Measurements from ENCODE around the gene RRM2. TPM values are rescaled to one million over a fixed set of nuclear protein-coding genes. Genes with fewer than 3 reads are reported as not detected.

Gene RRM2
- total RNA-seq, 1 experiment from 2014 or later = 330 TPM

GRCh38 chr2:10129490-10129889 lies 7.0 kb downstream of the RRM2 start:
- ChIA-PET CTCF (interaction anchor here (2.4 kb wide), 1 partner anchor 280 kb away, joined by 7 read pairs; no protein-coding TSS in a partner anchor), POLR2A (interaction anchor here (0.6 to 1.2 kb wide), 2 partner anchors 18 to 160 kb away, joined by 3 read pairs; no protein-coding TSS in a partner anchor)
- intact Hi-C loops (cut with micrococcal nuclease) = loop anchor here (10.0 kb wide), 1 partner anchor 175 kb away; the partner anchor contains the start of gene HPCAL1

More at GRCh38 chr2:10129490-10129889, 7.0 kb downstream of the RRM2 start:
- DNase-seq (ENCODE audit: low read depth, low spot score) = no peak
- no peak for TF ChIP-seq TCF7L2 (IDR thresholded peaks at IDR 0.05; ENCODE audit: borderline replicate concordance, extremely low read depth, insufficient read depth, insufficient read length)
- TF ChIP-seq RAD21 (IDR thresholded peaks at IDR 0.05; ENCODE audit: low read depth) = no peak
- no peak for TF ChIP-seq ATF3 (IDR thresholded peaks at IDR 0.05)
- no peak for TF ChIP-seq ZFX (IDR thresholded peaks at IDR 0.05)
- no peak for TF ChIP-seq CTCF (IDR thresholded peaks at IDR 0.05 in 2 of 3, conservative IDR thresholded peaks at IDR 0.05 in 1 of 3; ENCODE audit: borderline replicate concordance in 1 of 3, insufficient read depth in 1 of 3, low read depth in 2 of 3, low read length in 2 of 3)
- no peak for TF ChIP-seq MAX (IDR thresholded peaks at IDR 0.05)
- no peak for TF ChIP-seq EZH2phosphoT487 (IDR thresholded peaks at IDR 0.05; ENCODE audit: borderline replicate concordance)
- TF ChIP-seq SIN3A (IDR thresholded peaks at IDR 0.05; ENCODE audit: low read depth) = no peak
- no peak for TF ChIP-seq YY1 (IDR thresholded peaks at IDR 0.05; ENCODE audit: extremely low read depth, insufficient replicate concordance, low read depth, low read length)
- TF ChIP-seq SP1 (IDR thresholded peaks at IDR 0.05; ENCODE audit: low read depth) = no peak
- no peak for TF ChIP-seq CBX3 (IDR thresholded peaks at IDR 0.05; ENCODE audit: low read depth)
- no peak for TF ChIP-seq SRF (IDR thresholded peaks at IDR 0.05; ENCODE audit: low read depth)
- TF ChIP-seq ELF1 (IDR thresholded peaks at IDR 0.05; ENCODE audit: borderline replicate concordance, low read depth) = no peak
- TF ChIP-seq CEBPB (IDR thresholded peaks at IDR 0.05; ENCODE audit: low read depth) = no peak
- Histone ChIP-seq H3K4me1 (ENCODE audit: control insufficient read depth in 1 of 2, insufficient read depth in 2 of 2, low read length in 2 of 2) (peaks cover 0 to 12% of the 10 kb centered on the region in 2 experiments; a peak in 2 of 4 replicates), H3K9ac (ENCODE audit: low read length) (no peak overlapping the region), H3K4me3 (replicated peaks in 1 of 2; ENCODE audit: low read depth in 1 of 2, low read length in 2 of 2) (no peak overlapping the region), H3K36me3 (ENCODE audit: control insufficient read depth in 1 of 2, insufficient read depth in 2 of 2, low read length in 2 of 2) (peaks cover 29 to 68% of the 10 kb centered on the region in 2 experiments), H2AFZ (ENCODE audit: low read depth, low read length, poor library complexity, severe bottlenecking) (no peak overlapping the region), H3K9me3 (ENCODE audit: control insufficient read depth in 1 of 2, insufficient read depth in 1 of 2, low read depth in 1 of 2, low read length in 2 of 2) (no peaks in the 10 kb centered on the region), H3K27me3 (ENCODE audit: insufficient read depth, low read length) (no peaks in the 10 kb centered on the region), H3K9me2 (ENCODE audit: insufficient read depth) (no peaks in the 10 kb centered on the region), H4K20me1 (ENCODE audit: insufficient read depth) (peaks cover 28% of the 10 kb centered on the region; the same call in 1 of the 2 replicates), H3K79me2 (ENCODE audit: insufficient read depth, low read length) (peaks cover 85% of the 10 kb centered on the region), H3K4me2 (ENCODE audit: low read length) (no peak overlapping the region), H3K27ac (ENCODE audit: low read depth, low read length) (no peak overlapping the region)
- RAD21 ChIA-PET (ENCODE audit: low non-redundant PET in 1 of 2, low total read pairs in 2 of 2, uncharacterized antibody in 2 of 2, unreplicated experiment in 2 of 2) = interaction anchor here in 1 of 2 experiments (1.4 kb wide), 1 partner anchor 306 kb away, joined by 3 read pairs; no protein-coding TSS in a partner anchor
- BruUV-seq (replicated peaks) = no TSS peak
- no peak for ATAC-seq

Measured in HCT116 (cell line).